Measurements from ENCODE around the gene SNRK.

Gene SNRK

GRCh38 chr3:43285644-43286043 is 696 bp upstream of the SNRK start:
- no peaks in the 10 kb centered on the region for H3K9me3 ChIP-seq (ENCODE audit: insufficient read depth, low read length, severe bottlenecking)
- H3K4me3 ChIP-seq (ENCODE audit: low read depth in 1 of 2, low read length in 2 of 2): peak overlapping the region in 1 of 2 experiments; percentile 86; a peak in 3 of 4 replicates
- peaks cover 12% of the 10 kb centered on the region for H3K36me3 ChIP-seq (ENCODE audit: insufficient read depth, low read length)
- peaks cover 42% of the 10 kb centered on the region for H3K4me1 ChIP-seq (ENCODE audit: insufficient read depth, low read length)
- peak overlapping the region; percentile 83; the same call in 1 of the 2 replicates for H3K4me2 ChIP-seq (ENCODE audit: insufficient read depth, low read length)
- no peak overlapping the region for H3K27ac ChIP-seq (ENCODE audit: low read length)
- peak overlapping the region; percentile 57 for H3K9ac ChIP-seq (ENCODE audit: low read depth, low read length)
- peaks cover 7% of the 10 kb centered on the region for H3K27me3 ChIP-seq (ENCODE audit: insufficient read depth, low read length, poor library complexity)
- no peak for TF ChIP-seq CTCF (IDR thresholded peaks at IDR 0.05; ENCODE audit: borderline replicate concordance, extremely low read depth, low read length, poor library complexity, severe bottlenecking)
- TF ChIP-seq EZH2 (IDR thresholded peaks at IDR 0.05; ENCODE audit: borderline replicate concordance, low read depth, low read length, severe bottlenecking): no peak
- no peak for DNase-seq
- peaks cover 40% of the 10 kb centered on the region for H3K79me2 ChIP-seq (ENCODE audit: insufficient read depth, low read length)
- ATAC-seq (ENCODE audit: insufficient read depth, low read depth): no peak
- H4K20me1 ChIP-seq (ENCODE audit: insufficient read depth, low read length): peaks cover 27% of the 10 kb centered on the region; the same call in 1 of the 2 replicates
- H2AFZ ChIP-seq (ENCODE audit: low read depth, low read length): peak overlapping the region; percentile 92

GRCh38 chr3:43286841-43287499 is 630 bp downstream of the SNRK start:
- Histone ChIP-seq H2AFZ (ENCODE audit: low read depth, low read length) (peak overlapping the region; percentile 67), H3K4me2 (ENCODE audit: insufficient read depth, low read length) (peak overlapping the region; percentile 73), H3K79me2 (ENCODE audit: insufficient read depth, low read length) (peaks cover 54% of the 10 kb centered on the region), H3K27ac (ENCODE audit: low read length) (peak overlapping the region; percentile 77), H3K9me3 (ENCODE audit: insufficient read depth, low read length, severe bottlenecking) (no peaks in the 10 kb centered on the region), H4K20me1 (ENCODE audit: insufficient read depth, low read length) (peaks cover 38% of the 10 kb centered on the region; the same call in 1 of the 2 replicates), H3K4me1 (ENCODE audit: insufficient read depth, low read length) (peaks cover 53% of the 10 kb centered on the region), H3K9ac (ENCODE audit: low read depth, low read length) (peak overlapping the region; percentile 57), H3K4me3 (ENCODE audit: low read depth in 1 of 2, low read length in 2 of 2) (peak overlapping the region; percentile 54 to 86; a peak in 3 of 4 replicates), H3K36me3 (ENCODE audit: insufficient read depth, low read length) (peaks cover 18% of the 10 kb centered on the region), H3K27me3 (ENCODE audit: insufficient read depth, low read length, poor library complexity) (peaks cover 7% of the 10 kb centered on the region)
- DNase-seq (peak; percentile 20), ATAC-seq (ENCODE audit: insufficient read depth, low read depth) (peak; percentile 18; the same call in 1 of the 3 replicates)
- TF ChIP-seq EZH2 (IDR thresholded peaks at IDR 0.05; ENCODE audit: borderline replicate concordance, low read depth, low read length, severe bottlenecking) (no peak), CTCF (IDR thresholded peaks at IDR 0.05; ENCODE audit: borderline replicate concordance, extremely low read depth, low read length, poor library complexity, severe bottlenecking) (no peak)

GRCh38 chr3:43287500-43287873 is 1.1 kb downstream of the SNRK start:
- peaks cover 55% of the 10 kb centered on the region for H3K4me1 ChIP-seq (ENCODE audit: insufficient read depth, low read length)
- peak overlapping the region; percentile 73 for H3K4me2 ChIP-seq (ENCODE audit: insufficient read depth, low read length)
- H3K4me3 ChIP-seq (ENCODE audit: low read depth in 1 of 2, low read length in 2 of 2): peak overlapping the region; percentile 54 to 86; a peak in 3 of 4 replicates
- peaks cover 40% of the 10 kb centered on the region; the same call in 1 of the 2 replicates for H4K20me1 ChIP-seq (ENCODE audit: insufficient read depth, low read length)
- peaks cover 59% of the 10 kb centered on the region for H3K79me2 ChIP-seq (ENCODE audit: insufficient read depth, low read length)
- peaks cover 19% of the 10 kb centered on the region for H3K36me3 ChIP-seq (ENCODE audit: insufficient read depth, low read length)
- H3K27me3 ChIP-seq (ENCODE audit: insufficient read depth, low read length, poor library complexity): peaks cover 7% of the 10 kb centered on the region
- no peak overlapping the region for H2AFZ ChIP-seq (ENCODE audit: low read depth, low read length)
- DNase-seq (no peak), ATAC-seq (ENCODE audit: insufficient read depth, low read depth) (no peak)
- H3K9ac ChIP-seq (ENCODE audit: low read depth, low read length): peak overlapping the region; percentile 57
- TF ChIP-seq CTCF (IDR thresholded peaks at IDR 0.05; ENCODE audit: borderline replicate concordance, extremely low read depth, low read length, poor library complexity, severe bottlenecking) (no peak), EZH2 (IDR thresholded peaks at IDR 0.05; ENCODE audit: borderline replicate concordance, low read depth, low read length, severe bottlenecking) (no peak)
- H3K27ac ChIP-seq (ENCODE audit: low read length): peak overlapping the region; percentile 77
- H3K9me3 ChIP-seq (ENCODE audit: insufficient read depth, low read length, severe bottlenecking): no peaks in the 10 kb centered on the region

Measured in DND-41 (cell line).